C4-2B (cell line): ENCODE results near the gene ST3GAL2.

Experiments
- H3K27ac ChIP-seq: fragments of 450-650 bp; 2 replicates; pipeline ENCODE4 v1.5.1; 2017
- CTCF ChIP-seq: fragments of 450-650 bp; conservative IDR thresholded peaks from 2 replicates; pipeline ENCODE4 v1.5.1; 2017; ENCODE audit warnings: mild to moderate bottlenecking
- ZFX ChIP-seq: fragments of 450-650 bp; IDR thresholded peaks from 2 replicates; pipeline ENCODE4 v1.6.1; 2017

The ST3GAL2 gene

GRCh38 chr16:70381604-70382342 is 57.1 kb downstream of the ST3GAL2 start:
- H3K27ac ChIP-seq: peak overlapping the region; percentile 96
- TF ChIP-seq ZFX: peak; percentile 67
- TF ChIP-seq CTCF: no peak

- H3K27ac ChIP-seq: peak overlapping the region; percentile 96
Measured at GRCh38 chr16:70380919-70381603, 57.8 kb downstream of the ST3GAL2 start.

GRCh38 chr16:70380248-70380918 is 58.5 kb downstream of the ST3GAL2 start:
- TF ChIP-seq CTCF: no peak
- TF ChIP-seq ZFX: no peak
- peak overlapping the region; percentile 96 for H3K27ac ChIP-seq

More at GRCh38 chr16:70380919-70381603, 57.8 kb downstream of the ST3GAL2 start:
- TF ChIP-seq CTCF (no peak; the same call in 1 of the 2 replicates), ZFX (no peak)

- TF ChIP-seq CTCF (no peak), ZFX (no peak)
- no peak overlapping the region for H3K27ac ChIP-seq
Measured at GRCh38 chr16:70378869-70379493, 59.9 kb downstream of the ST3GAL2 start.

- TF ChIP-seq CTCF (no peak), ZFX (no peak)
Measured at GRCh38 chr16:70377782-70378181, 61.1 kb downstream of the ST3GAL2 start.

GRCh38 chr16:70375636-70376611 is 63.0 kb downstream of the ST3GAL2 start:
- H3K27ac ChIP-seq: no peak overlapping the region
- no peak for TF ChIP-seq ZFX
- TF ChIP-seq CTCF: no peak

More at GRCh38 chr16:70377782-70378181, 61.1 kb downstream of the ST3GAL2 start:
- H3K27ac ChIP-seq: no peak overlapping the region
